Nucleus accumbens (tissue), 56 donors: ENCODE results near the gene WNK2.

Source experiments
- DNase-seq, 56 donors: peaks; one replicate each; lab custom pipeline; 2025; lab: John Stamatoyannopoulos, UW

Gene WNK2

GRCh38 chr9:93287593-93287992, 103.7 kb downstream of the WNK2 start:
- no peak for DNase-seq

- no peak for DNase-seq
Measured at GRCh38 chr9:93288341-93288740, 104.4 kb downstream of the WNK2 start.

- DNase-seq: no peak
Measured at GRCh38 chr9:93288891-93289883, 105.2 kb downstream of the WNK2 start.

GRCh38 chr9:93290495-93291434, 106.8 kb downstream of the WNK2 start:
- no peak for DNase-seq

DNA sequence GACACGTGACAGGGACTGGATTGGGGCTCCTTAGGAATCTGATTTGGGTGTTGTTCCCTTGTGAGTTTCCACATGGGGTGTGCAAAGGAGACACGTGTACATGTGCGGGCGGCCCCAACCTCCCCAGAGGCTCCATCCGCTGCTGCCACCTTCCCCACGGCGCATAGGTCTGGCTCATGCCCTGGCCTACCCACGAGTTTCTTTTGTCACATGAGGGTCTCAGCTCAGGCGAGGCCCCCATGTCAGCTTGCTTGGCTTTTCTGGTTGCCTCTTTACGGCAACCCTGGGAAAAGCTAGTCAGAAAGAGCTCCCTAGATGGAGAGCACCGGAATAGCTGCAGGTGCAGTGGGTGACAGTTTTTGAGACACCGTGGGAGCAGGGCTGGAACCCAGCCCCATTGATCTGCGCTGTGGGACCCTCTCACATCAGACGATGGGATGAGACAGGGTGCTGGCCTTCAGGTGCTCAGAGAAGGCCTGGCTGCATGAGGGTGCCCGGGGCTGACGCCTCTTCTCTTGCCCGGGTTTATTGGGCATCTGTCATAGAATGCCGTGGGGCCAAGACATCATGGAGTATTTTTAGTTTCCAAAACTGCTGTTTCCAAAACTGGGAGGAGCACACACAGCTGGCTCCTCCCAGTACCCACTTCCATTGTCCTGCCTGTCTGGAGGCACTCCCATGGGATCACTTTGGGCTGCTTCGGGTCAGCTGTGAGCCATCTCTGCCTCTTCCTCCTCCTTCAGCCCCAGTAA, 107.8 kb downstream of the WNK2 start:
- DNase-seq: no peak

DNA sequence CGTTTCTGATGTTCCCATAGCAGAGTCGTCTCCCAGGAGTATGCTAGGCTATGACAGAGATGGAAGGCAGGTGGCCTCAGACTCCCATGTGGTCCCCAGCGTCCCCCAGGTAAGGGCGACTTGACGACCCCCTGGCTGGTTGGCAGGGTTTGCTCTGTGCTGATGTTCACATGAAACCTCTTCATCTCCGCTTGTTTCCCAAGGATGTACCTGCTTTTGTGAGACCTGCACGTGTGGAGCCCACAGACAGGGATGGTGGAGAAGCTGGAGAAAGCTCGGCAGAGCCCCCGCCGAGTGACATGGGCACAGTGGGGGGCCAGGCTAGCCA, 108.3 kb downstream of the WNK2 start:
- no peak for DNase-seq

GRCh38 chr9:93292664-93293328, 108.9 kb downstream of the WNK2 start:
- DNase-seq: no peak

GRCh38 chr9:93294011-93294410, 110.1 kb downstream of the WNK2 start:
- no peak for DNase-seq

GRCh38 chr9:93295031-93295430, 111.1 kb downstream of the WNK2 start:
- DNase-seq: no peak

DNA sequence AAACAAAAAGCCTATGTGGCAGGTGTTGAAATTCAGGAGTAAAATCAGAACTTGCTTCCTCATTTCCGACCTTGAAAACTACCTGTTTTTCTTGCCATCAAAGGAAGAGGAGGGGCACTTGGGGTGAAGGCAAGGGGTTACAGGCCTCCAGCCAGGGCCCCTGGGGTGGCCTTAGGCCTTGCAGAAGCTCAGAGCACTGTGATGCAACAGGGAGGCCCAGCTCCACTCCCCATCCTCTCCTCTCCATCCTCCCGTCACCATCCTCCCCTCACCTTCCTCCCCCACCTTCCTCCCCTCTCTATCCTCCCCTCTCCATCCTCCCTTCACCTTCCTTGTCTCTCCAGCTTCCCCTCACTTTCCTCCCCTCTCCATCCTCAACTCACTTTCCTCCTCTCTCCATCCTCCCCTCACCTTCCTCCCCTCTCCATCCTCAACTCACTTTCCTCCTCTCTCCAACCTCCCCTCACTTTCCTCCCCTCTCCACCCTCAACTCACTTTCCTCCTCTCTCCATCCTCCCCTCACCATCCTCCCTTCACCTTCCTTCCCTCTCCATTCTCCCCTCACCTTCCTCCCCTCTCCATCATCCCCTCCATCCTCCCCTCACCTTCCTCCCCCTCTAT, 111.6 kb downstream of the WNK2 start:
- no peak for DNase-seq

DNA sequence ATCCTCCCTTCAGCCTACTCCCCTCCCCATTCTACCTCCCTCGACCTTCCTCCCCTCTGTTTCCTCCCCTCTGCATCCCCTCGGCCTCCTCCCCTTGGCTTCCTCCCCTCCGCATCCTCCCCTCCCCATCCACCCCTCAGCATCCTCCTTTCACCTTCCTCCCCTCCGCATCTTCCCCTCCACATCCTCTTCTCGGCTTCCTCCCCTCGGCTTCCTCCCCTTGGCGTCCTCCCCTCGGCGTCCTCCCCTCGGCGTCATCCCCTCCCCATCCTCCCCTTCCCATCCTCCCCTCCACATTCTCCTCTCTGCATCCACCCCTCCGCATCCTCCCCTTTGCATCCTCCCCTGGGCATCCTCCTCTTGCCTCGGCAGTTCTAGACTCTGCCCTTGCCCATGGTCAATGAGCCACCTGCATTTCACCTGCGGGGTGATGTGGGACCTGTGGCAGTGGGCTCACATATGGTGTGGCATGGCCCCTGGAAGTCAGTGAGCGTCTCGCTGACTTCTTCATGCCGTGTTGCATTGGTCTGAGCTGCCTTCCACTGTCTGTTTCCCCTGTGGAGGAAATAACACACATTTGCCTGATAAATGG, 113.0 kb downstream of the WNK2 start:
- no peak for DNase-seq

DNA sequence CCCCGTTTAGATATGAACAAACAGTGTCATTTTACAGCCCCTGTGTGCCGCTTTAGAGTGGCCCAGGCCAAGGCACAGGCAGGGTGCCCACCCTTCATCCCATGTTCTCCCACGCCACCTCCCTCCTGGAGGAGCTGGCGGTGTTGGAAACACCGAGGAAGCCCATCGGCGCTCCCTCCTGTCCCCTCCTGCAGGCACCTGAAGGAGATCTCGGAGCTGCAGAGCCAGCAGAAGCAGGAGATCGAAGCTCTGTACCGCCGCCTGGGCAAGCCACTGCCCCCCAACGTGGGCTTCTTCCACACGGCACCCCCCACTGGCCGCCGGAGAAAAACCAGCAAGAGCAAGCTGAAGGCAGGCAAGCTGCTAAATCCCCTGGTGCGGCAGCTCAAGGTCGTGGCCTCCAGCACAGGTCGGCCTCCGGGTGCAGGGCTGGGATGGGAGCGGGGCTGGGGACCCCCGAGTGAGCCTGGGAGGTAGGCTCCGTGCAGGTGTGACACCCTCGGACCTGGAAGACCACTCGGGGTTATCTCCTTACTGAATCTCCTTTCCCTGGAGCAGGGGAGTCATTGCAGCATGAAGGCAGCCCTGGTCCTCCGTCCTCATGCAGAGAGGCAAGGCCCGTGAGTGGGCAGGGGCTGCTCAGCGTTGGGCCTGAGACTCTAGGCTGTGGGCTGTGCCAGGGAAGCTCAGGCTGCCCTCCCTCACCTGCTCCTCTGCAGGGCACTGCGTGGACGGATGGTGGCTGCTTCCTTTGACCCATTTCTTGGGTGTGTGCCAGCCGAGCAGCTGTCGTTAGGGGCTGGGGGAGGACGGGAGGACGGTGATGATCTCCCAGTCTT, 113.9 kb downstream of the WNK2 start:
- no peak for DNase-seq

DNA sequence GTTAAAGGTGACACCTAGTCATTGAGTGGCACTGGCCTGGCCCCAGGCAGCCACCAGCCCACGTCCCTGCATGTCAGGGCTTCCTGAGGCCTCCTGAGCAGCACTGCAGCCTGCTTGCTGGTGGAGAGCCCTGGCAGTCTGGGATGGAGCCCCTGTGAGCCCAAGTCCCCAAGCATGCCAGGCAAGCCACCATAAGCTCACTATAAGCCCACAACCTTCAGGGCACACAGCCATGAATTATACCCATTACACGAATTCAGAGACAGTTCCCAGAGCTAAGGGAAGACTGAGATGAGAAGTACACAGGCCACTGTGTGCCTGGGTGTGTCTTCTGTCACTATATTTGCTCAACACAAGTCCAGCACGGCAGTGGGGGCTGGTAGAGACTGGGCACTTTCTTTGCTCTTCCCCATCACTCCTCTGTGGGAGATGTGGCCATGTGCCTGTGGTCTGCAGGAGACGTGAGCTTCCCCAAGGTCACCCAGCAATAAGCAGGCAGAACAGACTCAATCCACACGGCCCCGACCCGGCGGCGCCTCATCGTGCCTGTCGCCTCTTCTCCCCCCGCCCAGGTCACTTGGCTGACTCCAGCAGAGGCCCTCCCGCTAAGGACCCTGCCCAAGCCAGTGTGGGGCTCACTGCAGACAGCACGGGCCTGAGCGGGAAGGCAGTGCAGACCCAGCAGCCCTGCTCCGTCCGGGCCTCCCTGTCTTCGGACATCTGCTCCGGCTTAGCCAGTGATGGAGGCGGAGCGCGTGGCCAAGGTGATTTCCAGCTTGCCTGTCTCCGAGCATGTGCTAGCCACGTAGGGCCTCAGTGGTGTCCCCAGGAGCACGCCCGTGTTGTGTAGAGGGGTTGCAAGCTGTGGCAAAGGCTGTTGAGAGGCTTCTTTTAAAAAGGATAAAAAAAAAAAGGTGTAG, 114.8 kb downstream of the WNK2 start:
- no peak for DNase-seq

DNA sequence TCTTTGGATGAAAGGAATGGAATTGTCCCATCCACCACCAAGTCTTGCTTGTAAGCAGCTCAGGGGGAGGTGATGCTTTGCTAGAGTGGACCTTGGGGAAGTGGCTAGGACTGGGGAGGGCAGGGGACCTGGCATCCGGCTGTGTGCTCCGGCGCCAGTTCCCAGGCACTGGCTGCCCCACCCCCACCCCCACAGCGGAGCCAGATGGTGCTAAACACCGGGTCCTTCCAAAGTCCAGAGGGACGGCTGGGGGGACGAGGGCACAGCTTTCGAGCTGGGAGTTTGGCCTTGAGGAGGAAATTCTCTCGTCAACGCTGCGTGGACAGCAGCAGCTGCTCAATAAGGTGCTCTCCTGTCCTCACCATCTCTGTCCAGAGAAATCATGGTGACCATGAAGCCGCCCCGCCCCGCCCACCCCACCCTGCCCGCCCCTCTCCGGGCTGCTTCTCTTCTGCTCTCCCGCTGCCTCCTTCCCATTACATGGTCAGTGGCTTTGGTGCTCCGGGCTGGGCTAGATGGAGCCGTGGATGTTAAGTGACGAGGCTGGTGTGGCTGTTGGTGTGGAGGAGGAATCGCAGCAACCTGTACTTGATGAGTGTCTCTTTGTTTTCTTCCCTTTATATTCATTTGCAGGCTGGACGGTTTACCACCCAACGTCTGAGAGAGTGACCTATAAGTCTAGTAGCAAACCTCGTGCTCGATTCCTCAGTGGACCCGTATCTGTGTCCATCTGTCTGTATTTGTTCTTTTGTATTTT, 115.7 kb downstream of the WNK2 start:
- DNase-seq: peak in 2 of 56 donors; percentile 14 to 38

DNA sequence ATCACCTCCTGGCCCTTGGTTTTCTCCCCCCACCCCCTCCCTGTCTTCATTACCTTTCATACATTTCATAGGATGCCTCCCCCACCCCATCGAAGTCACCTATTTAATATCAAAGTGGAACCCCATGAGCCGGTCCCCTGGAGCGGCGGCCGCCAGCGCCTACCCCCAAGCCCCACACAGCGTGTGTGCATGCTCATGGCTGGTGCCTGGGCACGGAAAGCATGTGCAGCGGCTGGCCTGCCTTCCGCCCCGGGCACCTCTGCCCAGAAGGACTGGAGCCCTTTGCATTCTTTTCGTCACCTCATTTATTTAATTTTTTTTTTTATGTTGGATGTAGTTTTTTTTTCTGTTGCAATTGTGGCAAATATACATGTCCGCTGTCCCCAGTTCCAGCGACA, 116.2 kb downstream of the WNK2 start:
- DNase-seq: no peak

DNA sequence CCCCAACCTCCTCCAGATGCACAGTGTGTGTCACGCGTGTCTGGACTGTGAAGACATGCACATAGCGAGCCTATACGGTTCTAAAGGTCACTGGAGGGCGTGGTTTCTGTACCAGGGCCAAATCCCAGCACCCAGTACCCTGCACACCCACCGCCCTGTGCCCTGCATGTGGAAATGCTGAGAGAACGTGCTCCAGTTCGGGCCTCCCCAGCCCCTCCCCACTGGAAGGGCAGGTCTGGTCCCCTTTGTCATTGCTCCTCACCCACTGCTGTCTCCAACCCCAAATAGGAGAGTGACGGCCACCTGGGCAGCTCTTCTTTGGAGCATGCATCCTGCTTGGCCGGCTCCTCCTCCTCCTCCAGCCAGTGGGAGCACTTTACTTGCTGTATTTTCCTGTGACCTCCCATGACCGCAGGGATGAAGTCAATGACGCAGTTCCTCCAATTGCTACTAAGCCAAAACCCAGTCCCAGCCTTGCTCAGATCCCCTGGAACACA, 116.7 kb downstream of the WNK2 start:
- no peak for DNase-seq
